H1 (cell line): Measurements from ENCODE around the gene IL1RAP. TPM values are rescaled to one million over a fixed set of nuclear protein-coding genes. Genes with fewer than 3 reads are reported as not detected.

ENCODE experiments used
- BACH1 ChIP-seq: IDR thresholded peaks from 2 replicates; pipeline ENCODE4 v1.6.1; 2012; ENCODE audit warnings: low read length, improper control_type of control experiment
- EGR1 ChIP-seq: IDR thresholded peaks from 2 replicates; pipeline ENCODE4 v1.6.1; 2011; ENCODE audit warnings: low read depth, low read length, borderline replicate concordance
- EP300 ChIP-seq, 2 experiments: IDR thresholded peaks; 1 replicate in 1 of 2; 2 replicates in 1 of 2; pipeline ENCODE4 v1.6.1; 2011 to 2012; ENCODE audit warnings: low read depth in 2 of 2, low read length in 2 of 2, mild to moderate bottlenecking in 2 of 2, borderline replicate concordance in 1 of 2, inconsistent platforms in 1 of 2, moderate library complexity in 1 of 2
- JUND ChIP-seq: IDR thresholded peaks from 2 replicates; pipeline ENCODE4 v1.6.1; 2011; ENCODE audit warnings: mild to moderate bottlenecking, improper control_type of control experiment, low read length
- KDM5A ChIP-seq: fragments of 200-600 bp; IDR thresholded peaks from 2 replicates; pipeline ENCODE4 v1.7.1; 2012; ENCODE audit warnings: mild to moderate bottlenecking, low read length, inconsistent platforms, mixed read lengths
- MAFK ChIP-seq: IDR thresholded peaks from 2 replicates; pipeline ENCODE4 v1.6.1; 2012; ENCODE audit warnings: low read depth, mild to moderate bottlenecking, improper control_type of control experiment, low read length
- POLR2AphosphoS5 ChIP-seq: IDR thresholded peaks from 2 replicates; pipeline ENCODE4 v1.6.1; 2011; ENCODE audit warnings: low read depth, low read length
- RAD21 ChIP-seq, 2 experiments: IDR thresholded peaks in 1 of 2; conservative IDR thresholded peaks in 1 of 2; 2 replicates each; pipeline ENCODE4 v1.6.1; 2011; ENCODE audit warnings: low read depth in 2 of 2, low read length in 2 of 2, improper control_type of control experiment in 1 of 2, inconsistent platforms in 1 of 2, mild to moderate bottlenecking in 1 of 2, moderate library complexity in 1 of 2
- TBP ChIP-seq: IDR thresholded peaks from 2 replicates; pipeline ENCODE4 v1.6.1; 2011; ENCODE audit warnings: low read depth, low read length, improper control_type of control experiment
- ZNF274 ChIP-seq: IDR thresholded peaks from 2 replicates; pipeline ENCODE4 v1.7.0; 2012; ENCODE audit warnings: low read length, borderline replicate concordance; ENCODE audit errors: extremely low read depth
- polyA plus RNA-seq, 7 experiments: library from polyadenylated mRNA; depleted of rRNA in 3 of 7; stranded (reverse) in 5 of 7; unstranded in 2 of 7; fragments of >200 nt in 5 of 7; fragments of 200-250 nt in 2 of 7; gene quantifications; 1 replicate in 5 of 7; 2 replicates in 1 of 7; 4 replicates in 1 of 7; pipeline versions ENCODE4 v1.2.1 to v1.2.3, GENCODE V29; 2011 to 2013; ENCODE audit warnings: missing spikeins in 2 of 7, mixed read lengths in 2 of 7
- total RNA-seq: library from RNA; stranded (reverse); fragmentation: NEBNext Ultra II Directional; extraction: Animal tissue kit (Norgen Biotek cat#: 25700); gene quantifications from 2 replicates; pipeline ENCODE4 v1.2.1, GENCODE V29; 2021
- TF ChIP-seq, protein P1 (sequence below): fragments of 300-600 bp; sonication (generic); IDR thresholded peaks from 2 replicates; pipeline ENCODE4 v1.7.1; 2012; ENCODE audit warnings: low read length, moderate library complexity, mild to moderate bottlenecking, inconsistent platforms; ENCODE audit not compliant: insufficient replicate concordance
- TF ChIP-seq, protein P2 (sequence below): IDR thresholded peaks from 2 replicates; pipeline ENCODE4 v1.6.1; 2012; ENCODE audit warnings: inconsistent platforms

Gene IL1RAP
- total and polyA plus RNA-seq, 2 of the 8 experiments (the other 6 are each of a cell fraction or from before 2014, with no cell fraction given): 2.4 to 3.9 TPM

DNA sequence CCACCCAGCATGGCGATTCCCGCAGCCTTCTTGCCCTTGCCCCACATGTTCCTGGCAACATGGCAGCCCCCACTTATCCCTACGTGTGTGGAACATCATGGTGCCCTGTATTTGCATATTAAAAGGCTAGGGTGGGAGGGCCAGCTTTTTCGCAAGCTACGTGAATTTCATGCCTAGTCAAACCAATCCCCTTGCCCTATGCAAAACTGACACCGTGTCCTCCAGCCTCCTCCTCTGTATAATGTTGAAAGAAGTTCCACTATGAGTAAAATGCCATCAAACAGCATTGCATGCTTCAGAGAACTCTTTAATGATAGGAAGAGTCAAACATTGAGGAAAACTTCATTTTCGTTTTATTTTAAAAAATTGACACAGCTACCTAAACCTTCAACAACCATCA lies 170.9 kb downstream of the IL1RAP start (continued):
- TF ChIP-seq, protein P1, sequence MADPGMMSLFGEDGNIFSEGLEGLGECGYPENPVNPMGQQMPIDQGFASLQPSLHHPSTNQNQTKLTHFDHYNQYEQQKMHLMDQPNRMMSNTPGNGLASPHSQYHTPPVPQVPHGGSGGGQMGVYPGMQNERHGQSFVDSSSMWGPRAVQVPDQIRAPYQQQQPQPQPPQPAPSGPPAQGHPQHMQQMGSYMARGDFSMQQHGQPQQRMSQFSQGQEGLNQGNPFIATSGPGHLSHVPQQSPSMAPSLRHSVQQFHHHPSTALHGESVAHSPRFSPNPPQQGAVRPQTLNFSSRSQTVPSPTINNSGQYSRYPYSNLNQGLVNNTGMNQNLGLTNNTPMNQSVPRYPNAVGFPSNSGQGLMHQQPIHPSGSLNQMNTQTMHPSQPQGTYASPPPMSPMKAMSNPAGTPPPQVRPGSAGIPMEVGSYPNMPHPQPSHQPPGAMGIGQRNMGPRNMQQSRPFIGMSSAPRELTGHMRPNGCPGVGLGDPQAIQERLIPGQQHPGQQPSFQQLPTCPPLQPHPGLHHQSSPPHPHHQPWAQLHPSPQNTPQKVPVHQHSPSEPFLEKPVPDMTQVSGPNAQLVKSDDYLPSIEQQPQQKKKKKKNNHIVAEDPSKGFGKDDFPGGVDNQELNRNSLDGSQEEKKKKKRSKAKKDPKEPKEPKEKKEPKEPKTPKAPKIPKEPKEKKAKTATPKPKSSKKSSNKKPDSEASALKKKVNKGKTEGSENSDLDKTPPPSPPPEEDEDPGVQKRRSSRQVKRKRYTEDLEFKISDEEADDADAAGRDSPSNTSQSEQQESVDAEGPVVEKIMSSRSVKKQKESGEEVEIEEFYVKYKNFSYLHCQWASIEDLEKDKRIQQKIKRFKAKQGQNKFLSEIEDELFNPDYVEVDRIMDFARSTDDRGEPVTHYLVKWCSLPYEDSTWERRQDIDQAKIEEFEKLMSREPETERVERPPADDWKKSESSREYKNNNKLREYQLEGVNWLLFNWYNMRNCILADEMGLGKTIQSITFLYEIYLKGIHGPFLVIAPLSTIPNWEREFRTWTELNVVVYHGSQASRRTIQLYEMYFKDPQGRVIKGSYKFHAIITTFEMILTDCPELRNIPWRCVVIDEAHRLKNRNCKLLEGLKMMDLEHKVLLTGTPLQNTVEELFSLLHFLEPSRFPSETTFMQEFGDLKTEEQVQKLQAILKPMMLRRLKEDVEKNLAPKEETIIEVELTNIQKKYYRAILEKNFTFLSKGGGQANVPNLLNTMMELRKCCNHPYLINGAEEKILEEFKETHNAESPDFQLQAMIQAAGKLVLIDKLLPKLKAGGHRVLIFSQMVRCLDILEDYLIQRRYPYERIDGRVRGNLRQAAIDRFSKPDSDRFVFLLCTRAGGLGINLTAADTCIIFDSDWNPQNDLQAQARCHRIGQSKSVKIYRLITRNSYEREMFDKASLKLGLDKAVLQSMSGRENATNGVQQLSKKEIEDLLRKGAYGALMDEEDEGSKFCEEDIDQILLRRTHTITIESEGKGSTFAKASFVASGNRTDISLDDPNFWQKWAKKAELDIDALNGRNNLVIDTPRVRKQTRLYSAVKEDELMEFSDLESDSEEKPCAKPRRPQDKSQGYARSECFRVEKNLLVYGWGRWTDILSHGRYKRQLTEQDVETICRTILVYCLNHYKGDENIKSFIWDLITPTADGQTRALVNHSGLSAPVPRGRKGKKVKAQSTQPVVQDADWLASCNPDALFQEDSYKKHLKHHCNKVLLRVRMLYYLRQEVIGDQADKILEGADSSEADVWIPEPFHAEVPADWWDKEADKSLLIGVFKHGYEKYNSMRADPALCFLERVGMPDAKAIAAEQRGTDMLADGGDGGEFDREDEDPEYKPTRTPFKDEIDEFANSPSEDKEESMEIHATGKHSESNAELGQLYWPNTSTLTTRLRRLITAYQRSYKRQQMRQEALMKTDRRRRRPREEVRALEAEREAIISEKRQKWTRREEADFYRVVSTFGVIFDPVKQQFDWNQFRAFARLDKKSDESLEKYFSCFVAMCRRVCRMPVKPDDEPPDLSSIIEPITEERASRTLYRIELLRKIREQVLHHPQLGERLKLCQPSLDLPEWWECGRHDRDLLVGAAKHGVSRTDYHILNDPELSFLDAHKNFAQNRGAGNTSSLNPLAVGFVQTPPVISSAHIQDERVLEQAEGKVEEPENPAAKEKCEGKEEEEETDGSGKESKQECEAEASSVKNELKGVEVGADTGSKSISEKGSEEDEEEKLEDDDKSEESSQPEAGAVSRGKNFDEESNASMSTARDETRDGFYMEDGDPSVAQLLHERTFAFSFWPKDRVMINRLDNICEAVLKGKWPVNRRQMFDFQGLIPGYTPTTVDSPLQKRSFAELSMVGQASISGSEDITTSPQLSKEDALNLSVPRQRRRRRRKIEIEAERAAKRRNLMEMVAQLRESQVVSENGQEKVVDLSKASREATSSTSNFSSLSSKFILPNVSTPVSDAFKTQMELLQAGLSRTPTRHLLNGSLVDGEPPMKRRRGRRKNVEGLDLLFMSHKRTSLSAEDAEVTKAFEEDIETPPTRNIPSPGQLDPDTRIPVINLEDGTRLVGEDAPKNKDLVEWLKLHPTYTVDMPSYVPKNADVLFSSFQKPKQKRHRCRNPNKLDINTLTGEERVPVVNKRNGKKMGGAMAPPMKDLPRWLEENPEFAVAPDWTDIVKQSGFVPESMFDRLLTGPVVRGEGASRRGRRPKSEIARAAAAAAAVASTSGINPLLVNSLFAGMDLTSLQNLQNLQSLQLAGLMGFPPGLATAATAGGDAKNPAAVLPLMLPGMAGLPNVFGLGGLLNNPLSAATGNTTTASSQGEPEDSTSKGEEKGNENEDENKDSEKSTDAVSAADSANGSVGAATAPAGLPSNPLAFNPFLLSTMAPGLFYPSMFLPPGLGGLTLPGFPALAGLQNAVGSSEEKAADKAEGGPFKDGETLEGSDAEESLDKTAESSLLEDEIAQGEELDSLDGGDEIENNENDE: no peak
- TF ChIP-seq POLR2AphosphoS5: no peak
- TF ChIP-seq RAD21 (IDR thresholded peaks at IDR 0.05 in 1 of 2, conservative IDR thresholded peaks at IDR 0.05 in 1 of 2; ENCODE audit: low read depth in 2 of 2, low read length in 2 of 2): no peak
- no peak for TF ChIP-seq TBP
- TF ChIP-seq, protein P2, sequence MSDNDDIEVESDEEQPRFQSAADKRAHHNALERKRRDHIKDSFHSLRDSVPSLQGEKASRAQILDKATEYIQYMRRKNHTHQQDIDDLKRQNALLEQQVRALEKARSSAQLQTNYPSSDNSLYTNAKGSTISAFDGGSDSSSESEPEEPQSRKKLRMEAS: no peak
- no peak for TF ChIP-seq MAFK
- TF ChIP-seq EP300 (IDR thresholded peaks at IDR 0.05; ENCODE audit: borderline replicate concordance in 1 of 2, low read depth in 2 of 2, low read length in 2 of 2): no peak
- TF ChIP-seq KDM5A: no peak
- no peak for TF ChIP-seq EGR1
- TF ChIP-seq ZNF274: no peak
- no peak for TF ChIP-seq BACH1
- no peak for TF ChIP-seq JUND
